Measurements from ENCODE around the gene CDH11. TPM values are rescaled to one million over a fixed set of nuclear protein-coding genes. Genes with fewer than 3 reads are reported as not detected.

The CDH11 gene
- total RNA-seq, 4 donors from 2014 or later, result 22.4 to 47.8 (median 35.6) TPM

- Histone ChIP-seq H3K9me3 (no peaks in the 10 kb centered on the region), H3K27me3 (no peaks in the 10 kb centered on the region), H3K4me3 (no peak overlapping the region), H3K4me1 (peaks cover 0 to 16% (median 3%) of the 10 kb centered on the region in 4 donors), H3K27ac (replicated peaks in 1 of 4) (no peak overlapping the region), H3K36me3 (peaks cover 0 to 30% (median 0%) of the 10 kb centered on the region in 4 donors)
- intact Hi-C loops (cut with DNase I), result no loop called here
- WGBS, result 36% methylated on average over 1 of the region's 1 CpG
- no peak for DNase-seq (ENCODE audit: extremely low spot score)
- TF ChIP-seq CTCF (IDR thresholded peaks at IDR 0.05) (no peak), EP300 (IDR thresholded peaks at IDR 0.05) (no peak), POLR2AphosphoS5 (IDR thresholded peaks at IDR 0.05) (no peak), POLR2A (IDR thresholded peaks at IDR 0.05; ENCODE audit: low read depth) (no peak)
These were observed 67.4 kb downstream of the CDH11 start for GRCh38 chr16:65054457-65054856.

- Histone ChIP-seq H3K27ac (replicated peaks in 1 of 4) (no peak overlapping the region), H3K4me3 (no peak overlapping the region), H3K9me3 (no peaks in the 10 kb centered on the region), H3K36me3 (peaks cover 0 to 40% (median 0%) of the 10 kb centered on the region in 4 donors), H3K27me3 (no peaks in the 10 kb centered on the region), H3K4me1 (peaks cover 0 to 10% (median 1%) of the 10 kb centered on the region in 4 donors)
- WGBS, result 48% methylated on average over 2 of the region's 3 CpGs
- TF ChIP-seq CTCF (IDR thresholded peaks at IDR 0.05) (no peak), EP300 (IDR thresholded peaks at IDR 0.05) (no peak), POLR2A (IDR thresholded peaks at IDR 0.05; ENCODE audit: low read depth) (no peak), POLR2AphosphoS5 (IDR thresholded peaks at IDR 0.05) (no peak)
- intact Hi-C loops (cut with DNase I), result no loop called here
- DNase-seq (ENCODE audit: extremely low spot score), result no peak
These were observed 72.2 kb downstream of the CDH11 start for GRCh38 chr16:65049679-65050078.

- peaks cover 0 to 20% (median 0%) of the 10 kb centered on the region in 4 donors for H3K36me3 ChIP-seq
- no peak overlapping the region for H3K27ac ChIP-seq (replicated peaks in 1 of 4)
- no peak for DNase-seq (ENCODE audit: extremely low spot score)
- H3K9me3 ChIP-seq, result no peaks in the 10 kb centered on the region
- intact Hi-C loops (cut with DNase I), result no loop called here
- peaks cover 0 to 4% (median 0%) of the 10 kb centered on the region in 4 donors for H3K4me1 ChIP-seq
- 94% methylated on average over 7 of the region's 7 CpGs for WGBS
- H3K27me3 ChIP-seq, result no peaks in the 10 kb centered on the region
- TF ChIP-seq POLR2AphosphoS5 (IDR thresholded peaks at IDR 0.05) (no peak), POLR2A (IDR thresholded peaks at IDR 0.05; ENCODE audit: low read depth) (no peak), EP300 (IDR thresholded peaks at IDR 0.05) (no peak), CTCF (IDR thresholded peaks at IDR 0.05) (no peak)
- H3K4me3 ChIP-seq, result no peak overlapping the region
These were observed 75.9 kb downstream of the CDH11 start for GRCh38 chr16:65045961-65046360.

GRCh38 chr16:65044873-65045272 lies 77.0 kb downstream of the CDH11 start:
- TF ChIP-seq POLR2A (IDR thresholded peaks at IDR 0.05; ENCODE audit: low read depth) (no peak), EP300 (IDR thresholded peaks at IDR 0.05) (no peak), CTCF (IDR thresholded peaks at IDR 0.05) (no peak), POLR2AphosphoS5 (IDR thresholded peaks at IDR 0.05) (no peak)
- Histone ChIP-seq H3K27me3 (no peaks in the 10 kb centered on the region), H3K4me1 (peaks cover 0 to 1% (median 0%) of the 10 kb centered on the region in 4 donors), H3K9me3 (no peaks in the 10 kb centered on the region), H3K27ac (replicated peaks in 1 of 4) (no peak overlapping the region), H3K4me3 (no peak overlapping the region), H3K36me3 (peaks cover 0 to 16% (median 0%) of the 10 kb centered on the region in 4 donors)
- 69% methylated on average over 5 of the region's 5 CpGs for WGBS
- no peak for DNase-seq (ENCODE audit: extremely low spot score)
- intact Hi-C loops (cut with DNase I), result no loop called here

GRCh38 chr16:65044026-65044425 lies 77.8 kb downstream of the CDH11 start:
- H3K9me3 ChIP-seq, result no peaks in the 10 kb centered on the region
- no peaks in the 10 kb centered on the region for H3K4me1 ChIP-seq
- intact Hi-C loops (cut with DNase I), result no loop called here
- peak; percentile 70 for DNase-seq (ENCODE audit: extremely low spot score)
- H3K4me3 ChIP-seq, result no peak overlapping the region
- no peaks in the 10 kb centered on the region for H3K27me3 ChIP-seq
- H3K36me3 ChIP-seq, result peaks cover 0 to 16% (median 0%) of the 10 kb centered on the region in 4 donors
- 100% methylated on average over 2 of the region's 2 CpGs for WGBS
- H3K27ac ChIP-seq (replicated peaks in 1 of 4), result no peak overlapping the region
- TF ChIP-seq POLR2AphosphoS5 (IDR thresholded peaks at IDR 0.05) (no peak), EP300 (IDR thresholded peaks at IDR 0.05) (no peak), CTCF (IDR thresholded peaks at IDR 0.05) (no peak), POLR2A (IDR thresholded peaks at IDR 0.05; ENCODE audit: low read depth) (no peak)
